GM12878 (cell line): Measurements from ENCODE around the gene NAP1L1. TPM values are rescaled to one million over a fixed set of nuclear protein-coding genes. Genes with fewer than 3 reads are reported as not detected.

ENCODE experiments used
- ATF2 ChIP-seq: IDR thresholded peaks from 2 replicates; pipeline ENCODE4 v1.6.1; 2012; ENCODE audit warnings: low read length, inconsistent platforms
- BACH1 ChIP-seq: fragments of 450-650 bp; IDR thresholded peaks from 2 replicates; pipeline ENCODE4 v1.6.1; 2017; ENCODE audit warnings: mild to moderate bottlenecking, borderline replicate concordance
- CHD2 ChIP-seq: IDR thresholded peaks from 2 replicates; pipeline ENCODE4 v1.6.1; 2011; ENCODE audit warnings: low read depth, low read length, improper control_type of control experiment, borderline replicate concordance
- ELK1 ChIP-seq: IDR thresholded peaks from 2 replicates; pipeline ENCODE4 v1.6.1; 2012; ENCODE audit warnings: low read depth, low read length, improper control_type of control experiment
- LARP7 ChIP-seq: fragments of 450-650 bp; IDR thresholded peaks from 2 replicates; pipeline ENCODE4 v1.6.1; 2017; ENCODE audit warnings: mild to moderate bottlenecking
- NKRF ChIP-seq: fragments of 450-650 bp; conservative IDR thresholded peaks from 2 replicates; pipeline ENCODE4 v1.6.1; 2017; ENCODE audit warnings: mild to moderate bottlenecking, moderate library complexity
- PBX3 ChIP-seq: IDR thresholded peaks from 2 replicates; pipeline ENCODE4 v1.6.1; 2011; ENCODE audit warnings: mild to moderate bottlenecking, low read depth, low read length, moderate library complexity; ENCODE audit not compliant: insufficient replicate concordance
- PML ChIP-seq: IDR thresholded peaks from 2 replicates; pipeline ENCODE4 v1.6.1; 2012; ENCODE audit warnings: low read length, inconsistent platforms
- POLR2AphosphoS5 ChIP-seq: IDR thresholded peaks from 2 replicates; pipeline ENCODE4 v1.6.1; 2011; ENCODE audit warnings: mild to moderate bottlenecking, low read length, inconsistent platforms
- SIN3A ChIP-seq: IDR thresholded peaks from 2 replicates; pipeline ENCODE4 v1.6.1; 2012; ENCODE audit warnings: low read depth, low read length, improper control_type of control experiment
- SREBF1 ChIP-seq: IDR thresholded peaks from 2 replicates; pipeline ENCODE4 v1.6.1; 2012; ENCODE audit warnings: mild to moderate bottlenecking, low read length
- STAT1 ChIP-seq: fragments of 450-650 bp; conservative IDR thresholded peaks from 2 replicates; pipeline ENCODE4 v1.6.1; 2014; ENCODE audit warnings: antibody characterized with exemption, mild to moderate bottlenecking
- USF1 ChIP-seq: IDR thresholded peaks from 2 replicates; pipeline ENCODE4 v1.6.1; 2011; ENCODE audit warnings: borderline replicate concordance, low read depth, mild to moderate bottlenecking, moderate library complexity, mixed read lengths, low read length; ENCODE audit not compliant: insufficient read depth; ENCODE audit errors: extremely low read length
- YY1 ChIP-seq: IDR thresholded peaks from 2 replicates; pipeline ENCODE4 v1.6.1; 2011; ENCODE audit warnings: low read depth, mild to moderate bottlenecking, low read length
- ZNF687 ChIP-seq: fragments of 450-650 bp; IDR thresholded peaks from 2 replicates; pipeline ENCODE4 v1.6.1; 2017; ENCODE audit warnings: mild to moderate bottlenecking, moderate library complexity
- polyA plus RNA-seq, 11 experiments: library from polyadenylated mRNA; depleted of rRNA in 4 of 11; unstranded in 6 of 11; stranded (reverse) in 5 of 11; fragments of >200 nt; fragmentation: Nextera tagmentation in 4 of 11; fragmentation: Illumina TruSeq in 1 of 11; extraction: Ambion mirVana in 4 of 11; extraction: Trizol in 1 of 11; gene quantifications; 1 replicate in 1 of 11; 2 replicates in 10 of 11; pipeline versions ENCODE4 v1.2.1 to v1.2.3, GENCODE V29; 2011 to 2016; ENCODE audit warnings: inconsistent platforms in 2 of 11, missing spikeins in 2 of 11, low read depth in 1 of 11
- total RNA-seq, 4 experiments: library from RNA; depleted of rRNA in 3 of 4; stranded (reverse); fragments of >200 nt in 3 of 4; fragmentation: Illumina TruSeq in 1 of 4; extraction: Trizol in 1 of 4; gene quantifications; 2 replicates each; pipeline versions ENCODE4 v1.2.1 to v1.2.3, GENCODE V29; 2013 to 2021

Gene NAP1L1
- total and polyA plus RNA-seq, 10 of the 15 experiments (the other 5 are each of a cell fraction or from before 2014, with no cell fraction given), result 256 to 1,036 (median 536) TPM

GRCh38 chr12:76032043-76032981 lies 52.2 kb downstream of the NAP1L1 start (continued):
- TF ChIP-seq USF1 (no peak), LARP7 (peak; percentile 74), POLR2AphosphoS5 (peak; percentile 40; the same call in 1 of the 2 replicates), BACH1 (0 out of 2 replicates have a peak, but pooled peaks have one; percentile 18), PML (0 out of 2 replicates have a peak, but pooled peaks have one; percentile 21), NKRF (peak; percentile 74), ATF2 (no peak), CHD2 (peak; percentile 83), SREBF1 (no peak), STAT1 (no peak), SIN3A (no peak), YY1 (no peak), ZNF687 (no peak), ELK1 (no peak), PBX3 (no peak)
